Measurements from ENCODE around the gene SERTAD2. TPM values are rescaled to one million over a fixed set of nuclear protein-coding genes. Genes with fewer than 3 reads are reported as not detected.
A peak's percentile ranks its signal among the peaks of the same experiment; 100 is the strongest.

Gene SERTAD2
- total RNA-seq, 6 experiments from 2014 or later: 3.7 to 14.4 (median 8.4) TPM

- Histone ChIP-seq H3K27ac (peak overlapping the region; percentile 28 to 92 (median 81)), H3K27me3 (no peaks in the 10 kb centered on the region), H3K4me3 (peak overlapping the region in 2 of 3 donors; percentile 42 to 43), H3K9me3 (no peaks in the 10 kb centered on the region), H3K4me1 (peaks cover 0 to 52% (median 15%) of the 10 kb centered on the region in 4 donors), H3K36me3 (no peaks in the 10 kb centered on the region)
- ATAC-seq: peak in 3 of 4 donors; percentile 9 to 39 (median 26)
- TF ChIP-seq POLR2A (IDR thresholded peaks at IDR 0.05): no peak
- TF ChIP-seq CTCF (IDR thresholded peaks at IDR 0.05): no peak
- no peak for DNase-seq
- intact Hi-C loops (cut with DNase I): no loop called here
- 48% methylated on average over 9 of the region's 9 CpGs for WGBS (ENCODE audit: insufficient coverage, low coverage, low lambda C conversion rate, missing lambda C conversion rate)
Observed at GRCh38 chr2:64683771-64684510, 30.2 kb upstream of the SERTAD2 start.

GRCh38 chr2:64681479-64681967 lies 27.8 kb upstream of the SERTAD2 start:
- TF ChIP-seq POLR2A (IDR thresholded peaks at IDR 0.05) (no peak), CTCF (IDR thresholded peaks at IDR 0.05) (no peak)
- intact Hi-C loops (cut with DNase I): no loop called here
- Histone ChIP-seq H3K4me1 (peaks cover 0 to 54% (median 11%) of the 10 kb centered on the region in 4 donors), H3K27me3 (no peaks in the 10 kb centered on the region), H3K9me3 (no peaks in the 10 kb centered on the region), H3K4me3 (no peak overlapping the region), H3K27ac (no peak overlapping the region), H3K36me3 (no peaks in the 10 kb centered on the region)
- ATAC-seq: no peak
- WGBS (ENCODE audit: insufficient coverage, low coverage, low lambda C conversion rate, missing lambda C conversion rate): 71% methylated on average over 2 of the region's 2 CpGs
- no peak for DNase-seq

GRCh38 chr2:64679673-64680425 lies 26.1 kb upstream of the SERTAD2 start:
- Histone ChIP-seq H3K27me3 (no peaks in the 10 kb centered on the region), H3K4me3 (no peak overlapping the region), H3K36me3 (no peaks in the 10 kb centered on the region), H3K9me3 (no peaks in the 10 kb centered on the region), H3K4me1 (peaks cover 0 to 44% (median 7%) of the 10 kb centered on the region in 4 donors), H3K27ac (peak overlapping the region; percentile 44 to 92 (median 78))
- ATAC-seq: no peak
- 93% methylated on average over 5 of the region's 6 CpGs for WGBS (ENCODE audit: insufficient coverage, low coverage, low lambda C conversion rate, missing lambda C conversion rate)
- DNase-seq: no peak
- no peak for TF ChIP-seq POLR2A (IDR thresholded peaks at IDR 0.05)
- TF ChIP-seq CTCF (IDR thresholded peaks at IDR 0.05): no peak
- intact Hi-C loops (cut with DNase I): no loop called here

- H3K9me3 ChIP-seq: no peaks in the 10 kb centered on the region
- peak; percentile 71 to 76 (median 75) for ATAC-seq
- no peak for TF ChIP-seq CTCF (IDR thresholded peaks at IDR 0.05)
- no peak for TF ChIP-seq POLR2A (IDR thresholded peaks at IDR 0.05)
- peaks cover 0 to 38% (median 7%) of the 10 kb centered on the region in 4 donors for H3K4me1 ChIP-seq
- H3K4me3 ChIP-seq: no peak overlapping the region
- no peaks in the 10 kb centered on the region for H3K36me3 ChIP-seq
- H3K27ac ChIP-seq: peak overlapping the region; percentile 44 to 92 (median 78)
- WGBS (ENCODE audit: insufficient coverage, low coverage, low lambda C conversion rate, missing lambda C conversion rate): 22% methylated on average over 3 of the region's 3 CpGs
- DNase-seq: no peak
- H3K27me3 ChIP-seq: no peaks in the 10 kb centered on the region
- intact Hi-C loops (cut with DNase I): no loop called here
Observed at GRCh38 chr2:64678771-64679590, 25.3 kb upstream of the SERTAD2 start.

Measured in right lobe of liver (tissue), 6 donors.